ENCODE results near the gene RAB3A. TPM values are rescaled to one million over a fixed set of nuclear protein-coding genes. Genes with fewer than 3 reads are reported as not detected.

The RAB3A gene
- total and polyA plus RNA-seq, 9 of the 15 experiments (the other 6 are each of a cell fraction or from before 2014, with no cell fraction given), result 0.17 to 5.1 (median 0.90) TPM; not detected in 1

- peak; percentile 100 for TF ChIP-seq REST (IDR thresholded peaks at IDR 0.05; ENCODE audit: borderline replicate concordance)
- peak; percentile 99 for TF ChIP-seq REST (CRISPR knock-in tag; IDR thresholded peaks at IDR 0.05; ENCODE audit: low read depth)
- TF ChIP-seq, protein P1, sequence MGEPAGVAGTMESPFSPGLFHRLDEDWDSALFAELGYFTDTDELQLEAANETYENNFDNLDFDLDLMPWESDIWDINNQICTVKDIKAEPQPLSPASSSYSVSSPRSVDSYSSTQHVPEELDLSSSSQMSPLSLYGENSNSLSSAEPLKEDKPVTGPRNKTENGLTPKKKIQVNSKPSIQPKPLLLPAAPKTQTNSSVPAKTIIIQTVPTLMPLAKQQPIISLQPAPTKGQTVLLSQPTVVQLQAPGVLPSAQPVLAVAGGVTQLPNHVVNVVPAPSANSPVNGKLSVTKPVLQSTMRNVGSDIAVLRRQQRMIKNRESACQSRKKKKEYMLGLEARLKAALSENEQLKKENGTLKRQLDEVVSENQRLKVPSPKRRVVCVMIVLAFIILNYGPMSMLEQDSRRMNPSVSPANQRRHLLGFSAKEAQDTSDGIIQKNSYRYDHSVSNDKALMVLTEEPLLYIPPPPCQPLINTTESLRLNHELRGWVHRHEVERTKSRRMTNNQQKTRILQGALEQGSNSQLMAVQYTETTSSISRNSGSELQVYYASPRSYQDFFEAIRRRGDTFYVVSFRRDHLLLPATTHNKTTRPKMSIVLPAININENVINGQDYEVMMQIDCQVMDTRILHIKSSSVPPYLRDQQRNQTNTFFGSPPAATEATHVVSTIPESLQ (CRISPR knock-in tag; IDR thresholded peaks at IDR 0.05), result peak; percentile 95; the same call in 1 of the 2 replicates
- peak; percentile 91 for TF ChIP-seq TFAP4 (CRISPR knock-in tag; IDR thresholded peaks at IDR 0.05; ENCODE audit: borderline replicate concordance)
- TF ChIP-seq ZNF217 (CRISPR knock-in tag; IDR thresholded peaks at IDR 0.05), result 0 out of 2 replicates have a peak, but pooled peaks have one; percentile 8
- TF ChIP-seq, protein P2, sequence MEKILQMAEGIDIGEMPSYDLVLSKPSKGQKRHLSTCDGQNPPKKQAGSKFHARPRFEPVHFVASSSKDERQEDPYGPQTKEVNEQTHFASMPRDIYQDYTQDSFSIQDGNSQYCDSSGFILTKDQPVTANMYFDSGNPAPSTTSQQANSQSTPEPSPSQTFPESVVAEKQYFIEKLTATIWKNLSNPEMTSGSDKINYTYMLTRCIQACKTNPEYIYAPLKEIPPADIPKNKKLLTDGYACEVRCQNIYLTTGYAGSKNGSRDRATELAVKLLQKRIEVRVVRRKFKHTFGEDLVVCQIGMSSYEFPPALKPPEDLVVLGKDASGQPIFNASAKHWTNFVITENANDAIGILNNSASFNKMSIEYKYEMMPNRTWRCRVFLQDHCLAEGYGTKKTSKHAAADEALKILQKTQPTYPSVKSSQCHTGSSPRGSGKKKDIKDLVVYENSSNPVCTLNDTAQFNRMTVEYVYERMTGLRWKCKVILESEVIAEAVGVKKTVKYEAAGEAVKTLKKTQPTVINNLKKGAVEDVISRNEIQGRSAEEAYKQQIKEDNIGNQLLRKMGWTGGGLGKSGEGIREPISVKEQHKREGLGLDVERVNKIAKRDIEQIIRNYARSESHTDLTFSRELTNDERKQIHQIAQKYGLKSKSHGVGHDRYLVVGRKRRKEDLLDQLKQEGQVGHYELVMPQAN (IDR thresholded peaks at IDR 0.05; ENCODE audit: borderline replicate concordance), result peak; percentile 89
- peak; percentile 78; the same call in 1 of the 2 replicates for TF ChIP-seq ZNF589 (CRISPR knock-in tag; IDR thresholded peaks at IDR 0.05; ENCODE audit: low read depth)
- TF ChIP-seq POLR3A (IDR thresholded peaks at IDR 0.05; ENCODE audit: borderline replicate concordance, extremely low read depth, insufficient read depth, insufficient read length), result no peak
- TF ChIP-seq PYGO2 (tag; IDR thresholded peaks at IDR 0.05), result 0 out of 2 replicates have a peak, but pooled peaks have one; percentile 21
- peak; percentile 86; the same call in 1 of the 2 replicates for TF ChIP-seq ZNF232 (CRISPR knock-in tag; IDR thresholded peaks at IDR 0.05)
- TF ChIP-seq SMARCA4 (IDR thresholded peaks at IDR 0.05), result 0 out of 2 replicates have a peak, but pooled peaks have one; percentile 28
- no peak for TF ChIP-seq FOSL1 (tag; conservative IDR thresholded peaks at IDR 0.05)
- TF ChIP-seq, protein P3, sequence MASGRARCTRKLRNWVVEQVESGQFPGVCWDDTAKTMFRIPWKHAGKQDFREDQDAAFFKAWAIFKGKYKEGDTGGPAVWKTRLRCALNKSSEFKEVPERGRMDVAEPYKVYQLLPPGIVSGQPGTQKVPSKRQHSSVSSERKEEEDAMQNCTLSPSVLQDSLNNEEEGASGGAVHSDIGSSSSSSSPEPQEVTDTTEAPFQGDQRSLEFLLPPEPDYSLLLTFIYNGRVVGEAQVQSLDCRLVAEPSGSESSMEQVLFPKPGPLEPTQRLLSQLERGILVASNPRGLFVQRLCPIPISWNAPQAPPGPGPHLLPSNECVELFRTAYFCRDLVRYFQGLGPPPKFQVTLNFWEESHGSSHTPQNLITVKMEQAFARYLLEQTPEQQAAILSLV (tag; IDR thresholded peaks at IDR 0.05), result no peak
These were observed 29.5 kb upstream of the RAB3A start (continued) for GRCh38 chr19:18233224-18233825.
